Measurements from ENCODE around the gene HOXD9.

The HOXD9 gene

GRCh38 chr2:176111846-176112374, 10.6 kb upstream of the HOXD9 start:
- DNase-seq = no peak

GRCh38 chr2:176112375-176113302, 9.9 kb upstream of the HOXD9 start:
- DNase-seq = no peak

DNA sequence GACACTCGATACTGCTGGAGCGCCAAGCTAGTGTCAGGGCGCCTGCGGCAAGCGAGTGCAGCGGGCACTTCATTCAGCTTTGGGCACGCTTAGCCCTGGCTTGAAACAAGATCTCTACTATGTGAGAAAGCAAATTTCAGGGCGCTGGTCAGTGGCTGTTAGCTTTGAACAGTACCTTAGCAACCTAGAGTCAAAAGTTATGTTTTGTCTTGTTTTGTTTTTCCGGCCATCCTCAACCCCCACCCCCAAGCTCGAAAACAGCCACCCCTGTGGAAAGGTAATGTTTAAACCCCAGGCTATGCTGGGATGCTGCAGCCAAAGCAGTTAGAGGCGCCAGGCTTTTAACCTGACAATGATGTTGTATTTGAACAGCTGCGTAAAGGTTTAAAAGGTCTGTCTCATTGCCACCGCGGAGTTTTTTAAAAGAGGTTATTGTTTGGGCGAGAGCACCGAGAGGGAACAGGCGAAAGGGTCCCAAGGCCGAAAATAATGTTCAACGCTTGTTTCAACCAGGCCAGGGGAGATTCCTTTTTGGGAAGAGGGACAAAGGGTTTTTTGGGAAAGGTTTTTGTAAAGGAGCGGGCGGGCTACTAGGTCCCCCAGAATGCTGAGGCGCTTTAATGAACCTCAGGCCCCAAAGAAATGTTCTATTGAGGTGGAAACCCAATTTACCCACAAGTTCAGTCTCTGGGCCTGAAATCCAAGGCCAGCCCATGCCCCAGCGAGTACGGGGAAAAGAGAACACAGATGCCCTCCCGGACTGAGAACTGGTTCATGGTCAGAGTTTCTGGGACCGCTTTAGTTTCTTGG, 8.2 kb upstream of the HOXD9 start:
- no peak for DNase-seq

DNA sequence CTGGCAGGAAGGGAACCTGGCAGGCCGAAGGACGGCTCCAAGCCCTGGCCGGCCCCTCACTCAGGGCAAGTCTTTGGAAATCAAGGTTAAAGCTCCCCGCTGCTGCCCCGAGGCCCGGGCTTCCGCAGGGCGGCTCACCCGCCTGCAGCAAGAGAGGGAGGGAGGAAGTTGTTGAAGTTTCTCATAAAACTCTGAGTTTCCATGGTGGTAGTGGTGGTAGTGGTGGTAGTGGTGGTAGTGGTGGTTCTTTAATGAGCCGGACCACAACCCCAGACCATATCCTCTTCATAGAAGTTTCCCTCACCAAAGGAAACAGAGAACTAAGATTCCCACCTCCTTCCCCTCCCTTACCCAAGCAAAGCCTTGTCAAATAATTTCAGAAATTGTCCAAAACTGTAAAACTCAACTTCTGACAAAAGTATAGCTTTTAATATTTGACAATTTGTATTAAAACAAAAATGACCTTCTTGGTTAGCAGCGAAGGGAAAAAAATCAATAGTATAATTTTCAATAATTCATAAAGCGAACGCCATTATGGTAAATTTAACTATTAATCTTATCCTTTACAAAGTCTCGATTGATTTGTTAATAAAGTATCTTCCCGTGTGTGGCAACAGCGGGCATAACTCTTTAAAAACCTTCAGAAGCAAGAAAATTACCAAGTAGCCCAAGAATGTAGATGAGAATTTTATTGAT, 7.4 kb upstream of the HOXD9 start:
- DNase-seq = no peak

DNA sequence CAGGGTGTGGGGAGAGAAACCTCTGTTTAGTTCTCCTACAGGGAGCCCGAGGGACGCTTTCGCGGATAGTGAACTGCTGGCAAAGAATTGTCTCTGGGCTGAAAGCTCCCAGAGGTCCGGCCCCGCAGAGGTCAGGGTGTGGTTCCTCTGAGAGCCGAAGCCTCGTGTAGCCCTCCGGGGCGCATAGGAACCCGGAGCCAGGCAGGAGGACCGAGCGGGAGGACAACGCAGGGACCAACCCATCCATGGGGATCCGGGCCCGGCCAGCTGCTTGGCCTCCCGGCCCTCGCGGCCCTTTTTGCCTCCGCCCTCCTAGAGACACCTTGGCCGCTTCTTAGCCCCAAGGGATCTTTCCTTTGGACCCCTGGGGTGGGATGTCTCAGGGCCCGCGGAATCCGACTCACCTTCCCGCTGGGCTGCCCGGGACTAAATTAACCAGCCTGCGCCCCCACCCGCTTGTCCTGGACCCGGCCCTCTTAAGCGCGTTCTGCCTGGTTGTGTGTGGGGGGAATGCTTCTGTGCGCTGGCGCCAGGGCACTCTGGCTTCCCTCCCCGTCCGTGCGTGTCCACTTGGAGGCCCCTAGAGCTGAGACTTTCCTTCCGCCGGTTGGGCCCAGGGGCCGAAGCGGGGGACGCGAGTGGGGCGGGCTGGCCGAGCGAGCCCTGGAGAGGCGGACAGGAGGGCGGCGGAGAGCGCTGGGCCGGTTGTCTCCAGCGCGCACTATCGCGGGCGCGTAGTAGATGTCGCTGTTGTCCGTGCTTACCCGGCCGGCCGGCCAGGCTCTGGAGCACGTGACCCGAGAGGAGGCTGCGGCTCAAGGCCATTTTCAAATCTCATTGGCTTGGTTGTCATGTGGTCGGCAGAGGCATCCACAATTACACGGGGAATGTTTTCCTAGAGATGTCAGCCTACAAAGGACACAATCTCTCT, 6.4 kb upstream of the HOXD9 start, which contains the start of gene HOXD10:
TSS of gene HOXD10 (plus strand) at position 896 of the 931 bp plus-strand sequence. CDS start 56 bp downstream, outside the sequence.
- DNase-seq = no peak

- no peak for DNase-seq
These were observed 5.2 kb upstream of the HOXD9 start for GRCh38 chr2:176117162-176117822.

DNA sequence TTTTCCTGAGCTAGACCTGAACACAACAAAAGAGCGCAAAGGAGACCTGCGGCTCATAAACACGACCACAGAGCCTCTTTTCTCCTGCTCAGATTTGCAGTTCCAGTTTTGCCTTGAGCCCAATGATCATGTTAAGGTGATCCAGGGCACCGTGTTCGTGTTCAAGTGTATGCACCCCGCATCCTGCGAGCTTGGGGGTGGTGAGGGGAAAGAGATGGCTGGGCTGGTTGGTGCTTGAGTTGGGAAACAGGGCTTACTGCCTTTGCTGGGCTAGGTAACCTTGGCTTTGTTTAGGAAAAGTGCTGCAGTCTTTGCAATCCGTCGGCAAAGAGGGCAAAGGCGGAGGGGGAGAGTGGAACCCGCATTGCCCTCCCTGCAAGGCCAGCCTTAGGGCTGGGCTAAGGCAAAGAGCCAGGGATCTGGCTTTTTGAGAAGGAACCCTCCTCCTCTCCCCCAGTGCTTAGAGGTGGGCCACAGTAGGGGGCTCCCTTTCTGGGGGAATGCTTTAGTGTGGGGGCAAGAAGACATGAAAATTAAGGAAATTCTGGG, 4.6 kb upstream of the HOXD9 start:
- no peak for DNase-seq

- peak; percentile 67 for DNase-seq
These were observed 3.7 kb upstream of the HOXD9 start for GRCh38 chr2:176118601-176119339.

DNA sequence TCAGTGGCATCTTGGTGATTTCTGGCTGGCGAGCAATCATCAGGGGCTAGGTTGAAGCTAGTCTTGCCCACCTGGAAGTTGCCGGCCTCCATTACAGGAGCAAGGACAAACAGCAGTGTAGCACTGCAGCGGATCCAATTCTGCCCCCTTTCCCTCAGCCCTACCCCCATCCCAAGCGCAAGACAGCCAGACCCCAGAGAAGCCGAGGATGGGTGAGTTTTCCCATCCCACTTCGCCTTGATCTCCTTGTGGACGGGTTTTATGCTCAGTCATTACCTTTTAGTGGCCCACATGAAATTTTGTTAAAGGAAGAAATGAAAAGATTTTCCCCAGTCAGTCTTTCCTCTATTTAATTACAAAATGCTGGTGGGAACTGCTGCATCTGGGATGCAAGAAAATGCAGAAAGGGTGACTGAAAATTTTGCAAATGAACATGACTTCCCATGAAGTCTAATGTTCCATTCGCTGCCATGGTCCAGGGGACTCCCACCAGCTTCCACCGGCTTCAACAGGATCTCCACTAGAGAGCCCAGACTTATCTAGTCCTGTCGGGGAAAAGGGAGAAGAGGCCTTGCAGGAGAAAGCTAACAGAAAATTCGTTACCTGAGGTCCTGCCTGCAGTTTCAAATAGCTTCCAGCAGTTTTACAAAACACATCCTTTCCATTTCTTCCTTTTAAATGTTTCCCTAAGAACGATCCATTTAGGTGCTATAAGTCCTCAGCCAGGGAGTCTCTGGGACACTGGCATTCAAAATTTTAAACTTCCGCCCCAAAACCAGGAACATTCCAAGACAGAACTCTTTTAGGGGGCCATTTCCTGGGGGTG, 1.9 kb upstream of the HOXD9 start:
- no peak for DNase-seq

- DNase-seq = no peak
These were observed 1.1 kb upstream of the HOXD9 start for GRCh38 chr2:176121190-176122051.

GRCh38 chr2:176122052-176122682, 352 bp upstream of the HOXD9 start:
- DNase-seq = no peak

- DNase-seq = no peak
These were observed 1.0 kb downstream of the HOXD9 start for GRCh38 chr2:176123411-176124109.

GRCh38 chr2:176124110-176124946, 1.8 kb downstream of the HOXD9 start:
- no peak for DNase-seq

GRCh38 chr2:176124947-176125771, 2.6 kb downstream of the HOXD9 start:
- no peak for DNase-seq

GRCh38 chr2:176125772-176126054, 3.2 kb downstream of the HOXD9 start:
- no peak for DNase-seq

Measured in RPMI8226 (cell line).